Endothelial cell of umbilical vein (primary cell): ENCODE measurements around the gene TF.

Experiments used
- CTCF ChIP-seq, 2 donors: IDR thresholded peaks; 1 replicate in 1 of 2; 2 replicates in 1 of 2; pipeline ENCODE4 v1.5.1; 2011; ENCODE audit warnings: low read length in 2 of 2, mild to moderate bottlenecking in 2 of 2, moderate library complexity in 2 of 2, control low read depth in 1 of 2, inconsistent platforms in 1 of 2, low read depth in 1 of 2; ENCODE audit not compliant: insufficient read depth in 1 of 2; ENCODE audit errors: extremely low read depth in 1 of 2
- EZH2 ChIP-seq: IDR thresholded peaks from 2 replicates; pipeline ENCODE4 v1.6.1; 2012; ENCODE audit warnings: borderline replicate concordance, low read depth, mild to moderate bottlenecking, moderate library complexity, low read length, inconsistent platforms; ENCODE audit not compliant: severe bottlenecking
- FOS ChIP-seq: IDR thresholded peaks from 2 replicates; pipeline ENCODE4 v1.6.1; 2011; ENCODE audit warnings: mild to moderate bottlenecking, low read length, moderate library complexity, borderline replicate concordance; ENCODE audit not compliant: insufficient read depth
- GATA2 ChIP-seq: IDR thresholded peaks from 2 replicates; pipeline ENCODE4 v1.7.0; 2011; ENCODE audit warnings: low read depth, mild to moderate bottlenecking, moderate library complexity, mixed read lengths, low read length; ENCODE audit not compliant: insufficient read length, insufficient read depth
- JUN ChIP-seq: IDR thresholded peaks from 2 replicates; pipeline ENCODE4 v1.6.1; 2011; ENCODE audit warnings: borderline replicate concordance, low read depth; ENCODE audit not compliant: insufficient read length, insufficient read depth
- MAX ChIP-seq: IDR thresholded peaks from 2 replicates; pipeline ENCODE4 v1.6.1; 2011; ENCODE audit not compliant: insufficient read depth, insufficient read length
- MYC ChIP-seq: IDR thresholded peaks from one replicate; pipeline ENCODE4 v1.6.1; 2011; ENCODE audit warnings: mild to moderate bottlenecking, low read depth, low read length
- POLR2A ChIP-seq: IDR thresholded peaks from 2 replicates; pipeline ENCODE4 v1.6.1; 2012; ENCODE audit warnings: low read depth, mild to moderate bottlenecking, control low read depth, low read length
- POLR2AphosphoS5 ChIP-seq: IDR thresholded peaks from 2 replicates; pipeline ENCODE4 v1.6.1; 2012; ENCODE audit warnings: low read depth, mild to moderate bottlenecking, control low read depth, low read length, moderate library complexity; ENCODE audit not compliant: insufficient read depth

- no peak for TF ChIP-seq CTCF (IDR thresholded peaks at IDR 0.05; ENCODE audit: extremely low read depth in 1 of 2, insufficient read depth in 1 of 2, low read depth in 1 of 2, low read length in 2 of 2)
- no peak for TF ChIP-seq MYC
- TF ChIP-seq EZH2: no peak
- TF ChIP-seq POLR2AphosphoS5: no peak
- no peak for TF ChIP-seq MAX
- TF ChIP-seq POLR2A: no peak
- no peak for TF ChIP-seq GATA2
- no peak for TF ChIP-seq FOS
- no peak for TF ChIP-seq JUN
These were observed 31.8 kb downstream of the TF start for GRCh38 chr3:133777807-133778568.
